GM12874 (cell line): ENCODE measurements around the gene THAP6.

Experiments used
- CTCF ChIP-seq: IDR thresholded peaks from 2 replicates; pipeline ENCODE4 v1.5.1; 2011; ENCODE audit warnings: low read depth, mild to moderate bottlenecking, control low read depth, low read length, moderate library complexity; ENCODE audit not compliant: insufficient read depth

THAP6 gene

GRCh38 chr4:75555294-75556164 is 41.3 kb downstream of the THAP6 start, which contains the start of gene ODAPH:
ODAPH (plus strand) TSS chr4:75556066; CDS start chr4:75556083, 17 bp downstream.
- TF ChIP-seq CTCF, result no peak

GRCh38 chr4:75557696-75558095 is 43.4 kb downstream of the THAP6 start:
- TF ChIP-seq CTCF, result no peak

GRCh38 chr4:75561789-75562188 is 47.5 kb downstream of the THAP6 start:
- TF ChIP-seq CTCF, result no peak

- no peak for TF ChIP-seq CTCF
Measured at GRCh38 chr4:75564023-75564422, 49.8 kb downstream of the THAP6 start.

GRCh38 chr4:75565481-75565880 is 51.2 kb downstream of the THAP6 start:
- no peak for TF ChIP-seq CTCF

- no peak for TF ChIP-seq CTCF
Measured at GRCh38 chr4:75566911-75567310, 52.6 kb downstream of the THAP6 start.

- TF ChIP-seq CTCF, result no peak
Measured at GRCh38 chr4:75567725-75568124, 53.5 kb downstream of the THAP6 start.
